HuH-7 (cell line): Measurements from ENCODE around the gene ITPKA.

ENCODE experiments used
- DNase-seq: peaks from one replicate; pipeline ENCODE4 v3.0.0; 2011; ENCODE audit warnings: low spot score

The ITPKA gene

GRCh38 chr15:41511331-41511898 lies 17.7 kb downstream of the ITPKA start:
- DNase-seq = peak; percentile 35

DNA sequence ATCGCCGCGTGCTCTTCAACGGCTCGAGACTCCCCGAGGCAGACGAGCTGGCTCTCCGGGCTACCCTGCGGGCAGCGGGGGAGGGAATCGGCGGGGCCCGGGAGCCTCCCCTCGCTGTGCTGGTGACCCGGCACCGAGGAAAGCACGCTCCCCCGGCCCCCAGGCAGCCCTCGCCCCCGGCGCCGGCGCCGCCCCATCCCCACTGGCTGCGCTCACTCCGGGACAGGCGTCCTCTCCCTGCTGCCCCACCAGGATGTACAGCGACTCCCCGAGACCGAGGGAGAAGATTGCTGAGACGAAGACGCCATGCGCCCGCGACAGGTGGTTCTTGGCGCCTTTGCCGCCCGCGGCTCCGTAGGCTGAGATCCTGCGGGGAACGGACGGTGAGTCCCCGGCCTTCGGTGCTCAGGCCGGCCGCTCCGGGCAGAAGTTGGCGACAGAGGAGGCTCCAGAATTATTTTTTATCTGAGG lies 18.3 kb downstream of the ITPKA start:
- no peak for DNase-seq

DNA sequence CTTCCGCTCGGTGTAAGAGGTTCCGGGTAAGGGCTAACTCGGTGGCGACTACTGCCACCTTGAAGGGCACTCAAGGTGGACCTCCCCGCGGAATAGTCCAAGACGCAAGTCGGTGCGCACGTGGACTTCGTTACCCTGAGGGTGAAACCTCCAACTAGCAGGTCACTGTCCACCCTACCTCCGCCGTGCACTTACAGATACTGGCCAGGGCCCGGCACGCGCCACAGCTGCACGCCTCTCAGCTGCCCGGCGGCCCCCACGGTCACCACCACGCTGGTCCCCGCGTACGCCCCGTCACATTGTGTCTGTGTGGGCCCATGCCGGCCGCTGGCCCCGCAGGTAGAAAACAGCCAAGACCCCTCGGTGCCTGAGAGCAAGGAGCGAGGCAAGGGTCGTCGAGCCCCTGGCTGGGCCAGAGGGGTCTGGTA lies 18.9 kb downstream of the ITPKA start:
- no peak for DNase-seq

- DNase-seq = no peak
Measured at GRCh38 chr15:41512940-41513505, 19.3 kb downstream of the ITPKA start.

DNA sequence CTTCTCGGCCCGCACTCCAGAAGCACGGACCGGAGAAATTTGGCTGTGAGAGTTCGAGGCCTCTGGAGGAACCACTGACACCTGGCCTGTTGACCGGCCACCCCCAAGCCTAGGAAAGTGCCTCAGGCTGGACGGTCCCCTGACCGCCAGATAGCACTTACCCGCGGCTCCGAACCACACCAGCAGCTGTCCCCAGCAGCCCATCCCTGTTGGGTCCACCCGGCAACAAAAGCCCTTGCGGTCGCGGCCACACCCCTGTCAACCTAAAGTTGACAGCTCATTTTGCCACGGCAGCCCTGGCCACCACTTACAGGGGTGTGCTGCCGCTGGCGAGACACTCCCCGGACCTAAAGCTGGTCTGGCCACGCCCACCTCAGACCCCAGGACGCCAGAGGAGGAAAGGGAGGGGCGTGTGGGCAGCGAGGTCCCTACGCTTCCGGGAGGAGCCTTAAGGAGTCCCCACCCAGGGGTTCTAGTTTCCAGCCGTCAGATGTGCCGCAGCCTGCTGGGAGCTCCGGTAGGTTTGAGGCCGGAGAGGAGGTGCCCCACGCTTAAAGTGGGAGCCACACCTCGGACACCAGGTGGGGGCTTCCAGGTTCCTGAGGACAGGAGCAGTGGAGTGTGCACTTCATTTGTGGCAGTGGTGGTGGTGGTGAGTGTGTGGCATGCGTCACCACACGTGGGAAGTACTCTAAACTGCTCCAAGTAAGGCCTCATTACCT lies 20.0 kb downstream of the ITPKA start, which contains the start of gene LTK:
LTK (minus strand) TSS at position 322 of the 722 bp plus-strand sequence; CDS start at position 204, 118 bp downstream.
- no peak for DNase-seq

DNA sequence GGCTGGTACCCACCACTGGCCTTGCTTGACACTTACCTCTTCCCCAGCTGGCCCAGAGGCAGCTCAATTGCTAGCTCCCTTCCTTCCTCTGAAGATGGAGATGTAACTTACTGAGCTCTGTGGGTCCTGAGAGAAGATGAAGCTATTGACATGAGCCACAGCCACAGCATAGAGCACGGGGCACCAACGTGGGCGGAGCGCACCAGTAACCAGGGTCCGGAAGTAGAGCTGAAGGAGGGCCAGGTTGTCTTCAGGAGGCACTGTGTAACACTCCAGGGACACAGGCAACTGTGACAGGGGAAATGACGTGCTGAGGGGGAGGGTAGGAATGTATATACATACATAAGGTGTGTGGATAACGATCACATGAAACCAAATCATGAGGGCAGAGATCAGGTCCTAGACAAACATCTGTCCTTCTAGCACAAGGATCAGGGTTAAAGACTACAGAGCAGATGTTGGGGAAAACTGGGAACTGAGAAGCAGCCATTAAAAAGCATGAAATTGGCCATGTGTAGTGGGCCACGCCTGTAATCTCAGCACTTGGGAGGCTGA lies 24.3 kb downstream of the ITPKA start:
- DNase-seq = no peak

DNA sequence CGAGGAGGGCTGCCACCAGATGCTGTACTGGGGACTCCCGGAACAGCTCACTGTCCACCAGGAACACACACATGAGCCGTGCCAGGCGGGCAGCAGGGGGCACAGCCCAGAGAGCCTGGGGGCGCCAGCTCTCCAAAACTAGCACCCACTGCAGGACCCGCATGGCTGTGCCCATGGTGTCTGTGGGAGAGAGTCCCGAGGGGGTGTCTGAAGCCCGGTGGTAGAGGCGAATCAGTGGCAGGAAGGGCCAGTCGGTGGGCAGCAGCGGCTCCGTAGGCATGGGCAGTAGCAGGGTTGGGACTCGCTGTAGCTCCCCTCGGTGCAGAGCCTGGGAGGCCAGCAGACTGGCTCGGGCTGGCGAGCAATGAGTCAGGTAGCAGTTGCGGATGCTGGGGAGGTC lies 27.0 kb downstream of the ITPKA start:
- no peak for DNase-seq

DNA sequence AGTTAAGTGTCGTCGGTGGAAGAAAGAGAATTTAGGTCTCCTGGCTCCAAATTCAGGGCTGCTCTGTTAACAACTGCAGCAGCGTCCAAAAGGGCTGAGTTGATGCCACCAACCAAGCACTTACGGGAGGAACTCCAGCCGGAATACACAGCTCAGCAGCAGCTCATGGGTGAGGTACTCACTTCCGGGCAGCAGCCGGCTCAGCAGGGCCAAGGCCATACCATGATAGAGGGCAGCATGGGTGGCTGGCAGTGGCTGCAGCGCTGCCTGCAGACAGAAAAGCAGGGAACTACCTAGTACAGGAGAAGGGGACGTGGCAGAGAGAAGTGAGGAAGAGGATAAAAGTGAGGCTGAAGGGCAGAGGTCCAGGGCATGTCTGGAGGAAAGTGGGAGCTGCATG lies 27.9 kb downstream of the ITPKA start:
- no peak for DNase-seq

DNA sequence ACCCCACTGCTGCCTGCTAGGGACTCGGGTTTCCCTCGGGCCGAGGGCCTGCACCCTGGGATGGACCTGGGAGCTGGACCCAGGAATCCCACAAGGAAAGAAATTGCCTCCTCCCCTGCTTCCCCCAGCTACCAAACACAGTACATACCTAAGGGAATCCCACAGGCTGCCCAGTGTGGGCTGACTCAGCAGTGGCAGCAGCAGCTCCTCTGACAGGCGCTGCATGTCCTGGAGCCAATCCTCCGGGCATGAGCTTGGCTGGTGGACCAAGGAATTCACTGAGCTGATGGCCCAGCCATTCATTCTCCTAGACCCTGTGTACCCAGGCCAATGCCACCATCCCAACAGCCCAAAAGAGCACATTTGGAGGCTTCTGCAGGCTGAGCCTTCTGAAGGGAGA lies 29.4 kb downstream of the ITPKA start:
- DNase-seq = no peak

GRCh38 chr15:41530363-41530956 lies 36.8 kb downstream of the ITPKA start:
- no peak for DNase-seq

GRCh38 chr15:41535544-41535943 lies 41.9 kb downstream of the ITPKA start:
- no peak for DNase-seq

DNA sequence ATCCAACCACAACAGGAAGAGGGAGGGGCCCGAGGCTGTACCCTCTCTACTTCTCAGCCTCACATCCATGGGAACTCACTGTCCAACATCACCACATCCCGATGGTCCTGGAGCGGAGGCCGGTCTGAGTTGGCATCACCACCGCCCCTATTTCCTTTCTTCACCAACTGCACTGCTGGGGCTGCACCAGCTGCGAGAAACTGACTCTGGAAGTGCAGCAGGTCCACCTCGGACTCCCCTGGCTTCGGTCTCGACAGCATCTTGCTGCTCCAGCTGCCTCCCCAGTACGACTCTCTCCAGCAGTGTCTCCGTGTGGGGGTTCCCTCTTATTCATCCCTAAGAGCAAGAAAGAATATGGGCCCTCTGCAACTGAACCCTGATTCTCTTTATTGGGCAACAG lies 43.2 kb downstream of the ITPKA start:
- DNase-seq = no peak

GRCh38 chr15:41543521-41543870 lies 49.8 kb downstream of the ITPKA start:
- DNase-seq = no peak

GRCh38 chr15:41544650-41545015 lies 51.0 kb downstream of the ITPKA start:
- no peak for DNase-seq

- no peak for DNase-seq
Measured at GRCh38 chr15:41545218-41545617, 51.5 kb downstream of the ITPKA start.

DNA sequence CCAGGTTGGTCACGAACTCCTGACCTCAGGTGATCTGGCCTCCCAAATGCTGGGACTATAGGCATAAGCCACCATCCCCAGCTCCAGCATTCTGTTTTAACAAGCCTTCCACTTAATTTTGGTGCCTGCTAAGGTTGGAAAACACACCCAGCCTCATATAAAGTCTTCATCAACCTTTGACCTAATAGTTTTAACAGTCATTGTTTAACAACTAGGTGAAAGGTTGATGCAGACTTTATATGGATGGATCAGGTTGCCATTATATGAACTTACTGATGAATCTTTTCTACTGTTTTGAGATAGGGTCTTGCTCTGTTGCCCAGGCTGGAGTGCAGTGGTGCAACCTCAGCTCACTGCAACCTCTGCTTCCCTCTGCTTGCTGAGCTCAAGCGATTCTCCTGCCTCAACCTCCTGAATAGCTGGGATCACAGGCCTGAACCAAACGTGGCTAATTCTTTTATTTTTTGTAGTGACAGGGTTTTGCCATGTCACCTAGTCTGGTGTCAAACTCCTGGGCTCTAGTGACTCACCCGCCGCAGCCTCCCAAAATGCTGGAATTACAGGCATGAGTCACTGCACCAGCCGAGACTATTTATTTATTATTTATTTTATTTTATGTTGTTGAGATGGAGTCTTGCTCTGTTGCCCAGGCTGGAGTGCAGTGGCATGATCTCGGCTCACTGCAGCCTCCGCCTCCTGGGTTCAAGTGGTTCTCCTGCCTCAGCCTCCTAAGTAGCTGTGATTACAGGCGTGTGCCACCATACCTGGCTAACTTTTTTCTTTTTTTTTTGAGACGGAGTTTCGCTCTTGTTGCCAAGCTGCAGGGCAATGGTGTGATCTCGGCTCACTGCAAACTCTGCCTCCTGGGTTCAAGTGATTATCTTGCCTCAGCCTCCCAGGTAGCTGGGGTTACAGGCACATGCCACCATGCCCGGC lies 53.4 kb downstream of the ITPKA start:
- no peak for DNase-seq

- no peak for DNase-seq
Measured at GRCh38 chr15:41550066-41550775, 56.5 kb downstream of the ITPKA start.
